AG09319 (cell line): ENCODE data around the gene RAD50.

Experiments
- DNase-seq: peaks from one replicate; pipeline ENCODE4 v3.0.0-alpha.2; 2010; ENCODE audit warnings: low read depth; ENCODE audit errors: extremely low read depth
- CTCF ChIP-seq: IDR thresholded peaks from 2 replicates; pipeline ENCODE4 v1.5.1; 2011; ENCODE audit warnings: low read depth, mild to moderate bottlenecking, inconsistent platforms, low read length, moderate library complexity

The RAD50 gene

DNA sequence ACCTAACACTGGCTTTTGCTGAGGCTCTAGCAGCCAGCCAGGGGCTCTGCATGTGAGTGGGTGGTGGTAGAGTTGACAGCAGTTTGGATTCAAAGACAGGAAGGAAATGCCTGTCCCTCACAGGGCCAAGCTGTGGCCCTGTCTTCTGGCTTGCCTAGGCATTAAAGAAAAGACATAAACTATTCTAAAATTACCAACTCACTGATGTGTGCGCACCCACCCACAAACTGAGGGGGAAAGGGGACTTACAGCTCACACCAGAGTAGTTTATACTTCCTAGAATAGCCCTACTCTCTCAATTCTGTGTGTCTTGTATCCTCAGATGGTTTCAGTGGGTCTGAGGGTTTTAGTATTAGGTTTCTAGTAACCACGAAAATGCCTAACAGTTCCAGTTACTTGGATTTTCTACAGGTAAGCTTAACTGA, 82.9 kb downstream of the RAD50 start:
- no peak for DNase-seq
- no peak for TF ChIP-seq CTCF

- no peak for DNase-seq
- TF ChIP-seq CTCF = no peak
Measured at GRCh38 chr5:132640613-132641012, 83.8 kb downstream of the RAD50 start.

- no peak for TF ChIP-seq CTCF
- DNase-seq = no peak
Measured at GRCh38 chr5:132641241-132641723, 84.5 kb downstream of the RAD50 start.

GRCh38 chr5:132641841-132642240, 85.1 kb downstream of the RAD50 start:
- no peak for TF ChIP-seq CTCF

DNA sequence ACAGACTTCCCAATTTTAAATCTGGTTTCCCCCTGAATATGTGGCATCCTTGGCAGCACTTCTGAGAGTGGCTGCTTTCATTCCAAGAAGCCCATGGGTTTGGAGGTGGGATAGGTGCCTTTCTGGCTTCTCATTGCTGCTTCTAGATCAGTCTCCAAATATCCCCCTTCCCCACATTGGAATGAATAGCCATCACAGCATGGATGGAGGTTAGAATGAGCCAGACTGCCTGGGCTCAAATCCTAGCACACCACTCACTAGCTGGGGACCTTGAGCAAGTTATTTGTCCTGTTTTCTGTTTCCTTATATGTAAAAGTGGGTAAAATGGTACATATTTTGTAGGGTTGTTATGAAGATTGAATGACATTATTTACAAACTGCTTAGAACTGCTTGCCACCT, 87.4 kb downstream of the RAD50 start:
- no peak for DNase-seq
- no peak for TF ChIP-seq CTCF

More at GRCh38 chr5:132641841-132642240, 85.1 kb downstream of the RAD50 start:
- DNase-seq = no peak

- DNase-seq = no peak
- TF ChIP-seq CTCF = no peak
Measured at GRCh38 chr5:132646583-132647266, 89.9 kb downstream of the RAD50 start.

- TF ChIP-seq CTCF = no peak
- DNase-seq = no peak
Measured at GRCh38 chr5:132647473-132647872, 90.7 kb downstream of the RAD50 start.
